Kidney (tissue), 14 donors: ENCODE measurements around the gene TOR3A. TPM values are rescaled to one million over a fixed set of nuclear protein-coding genes. Genes with fewer than 3 reads are reported as not detected.

Experiments used
- DNase-seq, 5 donors: peaks; one replicate each; pipeline ENCODE4 v3.0.0-alpha.2; 2013 to 2020
- FAIRE-seq: peaks from 2 replicates; lab custom pipeline; 2012; peaks lifted over from hg19 to GRCh38; lab: Jason Lieb, UNC
- H3K27ac ChIP-seq, 2 donors: one replicate each; pipeline ENCODE4 v1.7.0; 2013; ENCODE audit warnings: low read depth in 2 of 2, low read length in 2 of 2, inconsistent platforms in 1 of 2
- H3K27me3 ChIP-seq: one replicate; pipeline ENCODE4 v1.7.1; 2013; ENCODE audit warnings: low read length, inconsistent platforms; ENCODE audit not compliant: control insufficient read depth, insufficient read depth
- H3K36me3 ChIP-seq, 3 donors: one replicate each; pipeline versions ENCODE4 v1.7.0 to v1.7.1; 2013; ENCODE audit warnings: low read length in 3 of 3, control low read depth in 1 of 3, inconsistent platforms in 1 of 3; ENCODE audit not compliant: insufficient read depth in 3 of 3, control insufficient read depth in 2 of 3
- H3K4me1 ChIP-seq, 3 donors: one replicate each; pipeline versions ENCODE4 v1.7.0 to v1.7.1; 2013; ENCODE audit warnings: low read length in 3 of 3, inconsistent platforms in 1 of 3, low read depth in 1 of 3; ENCODE audit not compliant: control insufficient read depth in 2 of 3, insufficient read depth in 2 of 3
- H3K4me3 ChIP-seq, 3 donors: one replicate each; pipeline versions ENCODE4 v1.7.0 to v1.8.1; 2013; ENCODE audit warnings: low read length in 3 of 3, control low read depth in 1 of 3, inconsistent platforms in 1 of 3
- H3K9ac ChIP-seq, 3 donors: one replicate each; pipeline versions ENCODE4 v1.7.0 to v1.7.1; 2013; ENCODE audit warnings: low read length in 3 of 3, control low read depth in 1 of 3, inconsistent platforms in 1 of 3
- H3K9me3 ChIP-seq, 3 donors: one replicate each; pipeline versions ENCODE4 v1.7.0 to v1.7.1; 2013; ENCODE audit warnings: low read length in 3 of 3, control low read depth in 1 of 3, inconsistent platforms in 1 of 3; ENCODE audit not compliant: control insufficient read depth in 2 of 3, insufficient read depth in 1 of 3
- CTCF ChIP-seq: IDR thresholded peaks from 3 replicates; pipeline ENCODE4 v1.5.1; 2012; ENCODE audit warnings: mild to moderate bottlenecking, moderate library complexity, borderline replicate concordance; ENCODE audit not compliant: insufficient read depth; ENCODE audit errors: extremely low read depth
- intact Hi-C: fragments of 100-400 bp; cut with DNase I; formaldehyde crosslinking; loops from one replicate; pipeline ENCODE4 v1.11.1; 2022
- polyA plus RNA-seq: library from polyadenylated mRNA; stranded (reverse); fragments of 350-450 nt; fragmentation: Illumina TruSeq; extraction: RNeasy Lipid Tissue Mini Kit (QIAGEN cat#74804); gene quantifications from one replicate; pipeline ENCODE4 v1.2.3, GENCODE V29; 2014; ENCODE audit warnings: low read depth, low replicate concordance; ENCODE audit not compliant: insufficient read depth
- total RNA-seq: library from RNA; stranded (reverse); fragmentation: NEBNext Ultra II Directional; extraction: Animal tissue kit (Norgen Biotek cat#: 25700); gene quantifications from one replicate; pipeline ENCODE4 v1.2.1, GENCODE V29; 2021
- donor health status: control.
- donor health status: control.
- donor health status: control.
- donor health status: control.
- donor health status: control.
- donor health status: DM: yes; HTN: yes; CAD: no.
- donor health status: Normal renal cell carcinoma (clear cell type).

The TOR3A gene
- total and polyA plus RNA-seq, 2 donors from 2014 or later: 23.1 to 33.1 TPM

GRCh38 chr1:179046808-179047635 is 34.8 kb upstream of the TOR3A start:
- intact Hi-C loops: no loop called here
- DNase-seq (no peak), FAIRE-seq (no peak)
- Histone ChIP-seq H3K4me3 (no peak overlapping the region), H3K9me3 (peaks cover 0 to 1% (median 0%) of the 10 kb centered on the region in 3 donors), H3K36me3 (no peaks in the 10 kb centered on the region), H3K27ac (no peak overlapping the region), H3K27me3 (no peaks in the 10 kb centered on the region), H3K9ac (no peak overlapping the region), H3K4me1 (no peaks in the 10 kb centered on the region)
- TF ChIP-seq CTCF: no peak

GRCh38 chr1:179047636-179047997 is 34.3 kb upstream of the TOR3A start:
- H3K4me3 ChIP-seq: no peak overlapping the region
- DNase-seq: no peak
- no peak overlapping the region for H3K27ac ChIP-seq
- FAIRE-seq: no peak
- no peak overlapping the region for H3K9ac ChIP-seq
- intact Hi-C loops: no loop called here
- peaks cover 0 to 1% (median 0%) of the 10 kb centered on the region in 3 donors for H3K9me3 ChIP-seq
- H3K27me3 ChIP-seq: no peaks in the 10 kb centered on the region
- no peaks in the 10 kb centered on the region for H3K4me1 ChIP-seq
- no peaks in the 10 kb centered on the region for H3K36me3 ChIP-seq
- no peak for TF ChIP-seq CTCF

GRCh38 chr1:179048339-179049124 is 33.3 kb upstream of the TOR3A start:
- Histone ChIP-seq H3K27ac (no peak overlapping the region), H3K4me3 (no peak overlapping the region), H3K9ac (no peak overlapping the region), H3K27me3 (no peaks in the 10 kb centered on the region), H3K36me3 (no peaks in the 10 kb centered on the region), H3K4me1 (no peaks in the 10 kb centered on the region), H3K9me3 (peaks cover 0 to 1% (median 0%) of the 10 kb centered on the region in 3 donors)
- DNase-seq (no peak), FAIRE-seq (no peak)
- no peak for TF ChIP-seq CTCF
- intact Hi-C loops: no loop called here
